ENCODE data around the gene CDK6.
A peak's percentile ranks its signal among the peaks of the same experiment; 100 is the strongest.
"Not testable (repeated sequence)": the region's sequence is repeated elsewhere in the genome, so short reads cannot be mapped to it uniquely, and the experiment has no call there.

CDK6 gene

DNA sequence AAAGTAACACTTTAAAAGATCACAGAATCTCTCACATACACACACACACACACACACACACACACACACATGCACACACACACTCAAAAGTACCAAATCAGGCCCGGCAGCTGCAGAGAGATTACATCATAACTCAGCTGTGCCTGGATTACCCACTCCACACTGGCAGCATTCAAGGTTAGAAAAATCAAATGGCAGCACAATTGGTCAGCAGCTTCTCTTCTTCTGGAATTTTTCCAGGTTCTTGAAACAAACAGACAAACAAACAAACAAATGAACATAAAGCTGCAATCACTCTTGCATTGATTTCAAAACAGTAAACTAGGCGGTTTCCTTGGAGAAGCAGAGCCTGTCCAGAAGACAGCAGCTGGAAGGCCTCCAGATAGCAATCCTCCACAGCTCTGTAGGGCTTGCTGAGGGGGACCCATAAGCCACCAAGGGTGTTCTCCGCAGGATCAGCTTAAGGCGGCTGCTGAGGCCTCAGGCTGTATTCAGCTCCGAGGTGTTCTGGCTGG, 221.7 kb downstream of the CDK6 start:
- DNase-seq: no peak

DNA sequence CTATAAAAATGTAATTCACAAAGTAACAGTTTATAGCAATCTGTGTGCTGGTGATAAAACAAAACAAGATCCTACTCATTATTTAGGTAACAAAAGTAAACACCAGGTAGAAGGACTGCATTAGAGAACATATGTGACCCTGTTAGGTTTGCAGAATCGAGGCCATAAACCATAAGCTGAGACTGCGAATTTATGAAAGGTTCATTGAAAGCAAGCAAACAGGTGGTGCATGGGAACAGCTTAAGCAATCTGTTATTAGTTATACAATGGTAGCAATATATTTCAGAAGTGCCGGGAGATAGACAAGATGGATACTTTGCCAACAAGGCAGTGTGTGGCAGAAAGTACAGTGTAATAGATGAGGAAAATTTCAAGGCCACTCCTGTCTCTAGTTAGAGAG, 222.7 kb downstream of the CDK6 start:
- no peak for DNase-seq

DNA sequence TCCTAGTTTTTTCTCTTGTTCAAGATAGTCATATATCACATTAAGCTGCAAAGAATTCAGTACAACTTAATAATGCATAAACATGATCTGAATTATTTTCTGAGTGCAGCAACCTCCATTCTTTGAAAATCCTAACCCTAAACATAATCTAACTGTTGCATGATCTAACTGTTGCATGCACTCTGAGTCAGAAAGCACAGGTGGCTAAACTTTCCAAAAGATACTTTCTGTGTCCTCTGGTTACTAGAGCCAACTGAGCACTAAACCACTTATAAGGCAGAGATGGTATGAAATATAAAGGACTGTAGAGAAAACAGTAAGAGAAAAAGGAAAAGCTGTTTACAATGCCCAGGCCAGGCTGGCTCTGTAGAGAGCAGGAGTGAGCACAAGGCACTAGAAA, 223.2 kb downstream of the CDK6 start:
- DNase-seq: no peak

DNA sequence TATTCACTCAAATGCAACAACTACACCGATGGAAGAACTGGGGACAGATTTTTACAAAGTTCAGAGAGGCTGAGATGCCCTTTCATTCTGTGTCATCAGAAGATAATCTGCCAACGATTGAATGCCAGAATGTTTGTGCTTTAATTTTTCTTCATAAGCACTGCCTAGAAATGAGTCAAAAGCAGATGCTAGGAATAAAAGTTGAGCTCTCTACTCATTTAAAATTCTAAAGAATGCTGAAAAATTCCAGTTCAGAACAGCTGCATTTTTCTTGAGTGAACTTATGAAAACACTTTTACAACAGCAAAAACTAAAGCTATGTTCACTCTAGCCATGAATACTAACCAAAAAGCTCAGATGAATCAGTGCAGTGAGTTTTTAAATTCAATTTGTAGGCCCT, 223.9 kb downstream of the CDK6 start:
- no peak for DNase-seq

DNA sequence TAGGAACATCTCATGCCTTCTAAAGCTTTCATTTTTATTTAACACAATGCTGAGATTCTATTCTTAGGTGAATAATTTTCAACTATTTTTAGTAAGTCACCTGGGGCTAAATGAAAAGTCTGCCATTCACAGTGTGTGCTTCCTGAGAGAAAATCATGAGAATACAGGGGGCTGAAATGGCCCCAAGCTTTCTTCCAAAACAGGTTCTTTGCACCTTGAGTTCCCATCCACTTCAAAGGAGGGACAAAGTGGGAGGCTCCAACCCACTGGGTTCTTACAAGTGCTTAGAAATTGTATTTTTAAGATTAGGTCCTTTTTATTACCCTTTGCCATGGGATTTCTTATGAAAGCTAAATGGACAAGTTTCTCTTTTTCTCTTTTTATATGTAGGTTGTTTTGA, 224.6 kb downstream of the CDK6 start:
- DNase-seq: no peak

DNA sequence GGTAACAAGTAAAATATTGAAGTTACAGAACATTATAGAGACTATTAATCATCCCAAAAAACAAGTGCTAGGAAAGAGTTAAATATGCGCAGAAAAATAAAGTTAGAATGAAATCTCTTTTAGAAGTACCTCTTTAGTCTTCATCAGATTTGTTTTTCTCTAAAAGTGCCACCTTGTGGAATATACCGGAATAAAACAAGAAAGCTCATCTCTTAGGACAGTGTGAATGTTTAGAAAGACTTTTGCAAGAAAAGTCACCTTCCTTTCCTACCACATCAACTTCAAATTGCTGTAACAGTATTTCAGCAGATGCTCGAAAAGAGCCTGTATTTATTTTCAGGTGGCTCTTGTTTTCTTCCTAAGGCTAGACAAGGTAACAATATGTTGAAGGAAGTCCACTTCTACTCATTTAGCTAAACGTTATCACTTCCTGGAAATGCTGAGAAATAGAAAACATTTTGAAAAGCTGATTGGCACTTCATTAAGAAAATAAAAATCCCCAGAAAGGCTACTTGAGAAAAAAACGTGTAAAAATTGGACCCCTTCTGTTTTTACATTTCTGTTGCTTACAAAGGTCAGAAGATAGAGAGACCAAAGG, 226.4 kb downstream of the CDK6 start:
- no peak for DNase-seq

DNA sequence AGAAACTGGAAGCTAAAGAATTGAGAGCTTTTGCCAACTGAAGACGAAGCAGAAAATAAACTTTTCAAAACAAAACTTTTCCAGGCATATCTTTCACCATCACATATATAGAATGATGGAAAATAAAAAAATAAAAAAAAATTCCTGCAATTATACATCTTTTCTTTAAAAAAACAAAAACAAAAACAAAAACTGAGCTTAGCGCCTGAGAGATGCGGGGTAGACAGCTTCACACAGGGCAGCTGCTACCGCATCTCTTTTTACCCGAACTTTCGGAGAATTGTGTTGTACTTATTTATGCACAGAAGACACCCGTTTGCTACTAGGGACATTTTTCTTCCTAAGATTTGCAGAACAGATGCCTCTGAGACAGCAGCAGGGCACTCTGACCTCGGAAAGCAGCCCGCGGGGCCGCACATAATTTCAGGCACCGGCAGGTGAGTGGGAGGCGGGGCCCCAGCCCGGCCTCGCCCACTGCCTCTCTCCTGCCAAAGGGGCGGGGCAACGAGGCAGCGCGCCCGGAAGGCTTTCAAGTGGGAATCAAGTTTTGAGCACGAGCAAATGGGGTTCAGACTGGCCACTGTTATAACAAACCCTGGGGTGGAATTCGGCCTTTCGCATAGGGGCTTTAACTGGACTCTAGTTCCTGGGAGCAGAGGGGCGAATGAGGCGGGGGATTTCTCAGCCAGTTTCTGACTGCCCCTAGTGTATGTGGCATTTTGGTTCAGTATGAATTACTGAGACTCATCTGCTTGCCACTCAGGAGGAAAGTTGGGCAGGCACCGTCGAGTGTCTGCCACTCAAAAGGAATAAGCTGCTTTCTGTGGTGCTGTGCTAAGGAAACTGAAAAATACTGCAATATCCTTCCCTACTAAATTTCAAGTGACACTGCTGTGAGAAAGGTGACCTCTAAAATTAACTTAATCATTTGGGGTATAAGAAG, 227.7 kb downstream of the CDK6 start:
- DNase-seq: no peak

DNA sequence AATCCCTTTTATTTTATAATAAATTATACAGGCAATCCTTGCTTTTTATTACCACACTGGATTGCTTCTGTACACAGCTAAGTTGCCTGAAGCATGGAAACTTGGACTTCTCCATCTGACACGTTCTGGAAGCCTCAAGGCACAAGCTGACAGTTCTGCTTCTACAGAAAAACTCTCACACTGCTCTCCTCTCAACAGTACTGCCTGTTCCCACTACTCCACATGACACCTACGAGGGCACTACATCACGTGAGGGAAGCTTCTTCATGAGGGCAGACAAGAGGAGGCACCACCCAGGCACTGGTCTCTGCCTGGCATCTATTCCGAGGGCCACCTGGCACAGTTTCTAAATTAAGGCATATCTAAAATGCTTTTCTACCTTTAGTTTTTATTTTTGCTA, 229.4 kb downstream of the CDK6 start:
- no peak for DNase-seq

DNA sequence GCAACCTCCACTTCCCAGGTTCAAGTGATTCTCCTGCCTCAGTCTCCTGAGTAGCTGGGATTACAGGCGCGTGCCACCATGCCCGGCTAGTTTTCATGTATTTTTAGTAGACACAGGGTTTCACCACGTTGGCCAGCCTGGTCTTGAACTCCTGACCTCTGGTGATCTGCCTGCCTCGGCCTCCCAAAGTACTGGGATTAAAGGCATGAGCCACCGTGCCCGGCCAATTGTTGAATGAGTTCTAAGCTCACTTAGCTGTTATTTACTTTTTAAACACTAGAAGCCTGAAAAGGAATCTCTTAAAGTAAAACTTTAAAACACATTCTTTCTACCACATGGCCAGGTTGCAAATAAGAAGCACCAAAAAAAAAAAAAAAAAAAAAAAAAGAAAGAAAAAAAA, 231.9 kb downstream of the CDK6 start:
- DNase-seq: not testable (repeated sequence)

DNA sequence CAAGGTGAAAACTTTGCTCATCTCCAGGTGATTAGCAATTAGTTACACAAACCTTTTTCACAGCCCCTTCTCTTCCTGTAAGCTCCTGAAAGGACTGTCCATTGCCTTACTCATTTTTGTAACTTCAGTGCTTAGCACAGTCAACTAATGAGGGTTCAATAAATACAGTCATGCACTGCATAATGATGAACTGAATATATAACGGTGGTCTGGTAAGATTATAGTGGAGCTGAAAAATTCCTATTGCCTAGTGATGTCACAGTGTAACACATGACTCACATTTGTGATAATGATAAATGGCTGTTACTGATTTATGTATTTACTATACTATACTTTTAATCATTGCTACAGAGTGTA, 233.3 kb downstream of the CDK6 start:
- DNase-seq: no peak

DNA sequence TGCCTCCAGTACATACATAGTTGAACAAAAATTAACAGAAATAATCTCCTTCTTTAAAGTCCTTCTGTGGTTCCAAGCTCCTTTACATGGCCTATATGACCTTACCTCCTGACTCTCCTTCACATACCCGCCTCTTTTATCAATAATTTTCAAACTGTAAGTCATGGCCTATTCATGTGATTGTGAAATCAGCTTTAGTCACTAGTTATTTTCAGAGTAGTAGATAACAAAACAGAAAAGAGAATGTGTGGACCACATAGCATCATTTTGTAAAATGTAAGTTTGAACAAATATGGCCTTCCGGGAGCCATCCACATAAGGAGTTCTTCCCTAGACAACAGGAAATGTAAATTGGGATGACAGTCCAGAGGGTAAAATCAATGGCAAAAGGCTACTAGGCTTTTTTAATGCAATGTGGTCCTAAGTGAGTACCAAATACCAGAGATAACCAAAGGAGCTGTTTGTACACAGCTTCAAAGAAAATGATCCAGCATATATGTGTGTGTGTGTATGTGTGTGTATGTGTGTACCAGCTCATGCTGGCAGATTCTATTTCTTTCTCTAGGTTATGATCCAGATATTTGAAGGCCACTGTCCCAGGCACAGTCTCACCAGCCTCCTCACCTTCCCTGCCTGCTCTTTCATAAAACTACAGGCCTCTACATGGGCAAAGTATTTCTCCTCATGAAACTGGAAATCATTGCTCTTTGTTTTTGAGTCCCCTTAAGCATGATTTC, 233.9 kb downstream of the CDK6 start:
- DNase-seq: no peak

DNA sequence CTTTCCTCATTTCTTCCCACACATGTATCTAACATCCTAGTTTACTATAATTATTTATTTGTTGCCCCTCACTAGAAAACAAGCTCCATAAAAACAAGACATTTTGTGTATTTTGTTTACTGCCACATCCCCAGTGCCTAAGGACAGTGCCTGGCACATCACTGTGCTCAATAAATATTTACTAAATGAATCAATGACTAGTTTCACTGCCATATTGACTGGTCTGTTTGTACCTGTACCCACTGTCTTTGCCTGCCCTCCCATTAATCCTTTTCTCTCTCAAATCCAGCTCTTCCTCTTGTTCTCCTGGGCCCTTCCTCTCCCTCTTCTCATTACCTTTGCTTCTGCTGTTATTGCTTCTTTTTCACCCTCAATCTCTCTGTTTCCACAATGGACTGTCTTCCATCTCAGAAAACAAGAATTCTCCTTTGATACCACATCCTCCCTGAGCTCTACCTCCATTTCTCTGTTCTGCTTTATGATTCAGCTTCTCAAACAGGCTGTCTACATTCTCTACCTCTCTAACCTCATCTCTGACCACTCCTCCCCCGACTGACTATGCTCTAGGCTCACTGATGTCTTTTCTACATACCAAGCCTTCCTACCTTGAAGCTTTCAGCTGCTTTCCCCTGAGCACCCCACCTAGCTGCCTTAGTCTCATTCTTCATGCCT, 237.9 kb downstream of the CDK6 start:
- DNase-seq: no peak

DNA sequence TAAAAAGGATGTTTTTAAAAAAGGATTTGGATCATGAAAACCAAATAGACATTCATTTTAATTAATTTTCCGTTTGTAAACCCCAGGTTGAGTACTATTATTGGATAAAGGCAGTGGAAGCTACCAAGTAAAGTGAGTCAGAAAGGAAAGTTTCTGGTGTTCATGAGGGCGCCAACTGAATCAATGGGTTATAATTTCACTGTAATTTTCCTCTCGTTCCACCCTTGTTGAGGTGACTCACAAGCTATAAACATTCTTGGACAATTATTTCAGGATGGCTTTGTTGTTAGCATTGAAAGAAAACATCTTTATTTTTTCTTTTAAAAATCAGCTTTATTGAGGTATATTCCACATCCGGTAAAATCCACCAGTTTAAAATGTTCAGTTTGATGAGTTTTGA, 241.1 kb downstream of the CDK6 start:
- no peak for DNase-seq

DNA sequence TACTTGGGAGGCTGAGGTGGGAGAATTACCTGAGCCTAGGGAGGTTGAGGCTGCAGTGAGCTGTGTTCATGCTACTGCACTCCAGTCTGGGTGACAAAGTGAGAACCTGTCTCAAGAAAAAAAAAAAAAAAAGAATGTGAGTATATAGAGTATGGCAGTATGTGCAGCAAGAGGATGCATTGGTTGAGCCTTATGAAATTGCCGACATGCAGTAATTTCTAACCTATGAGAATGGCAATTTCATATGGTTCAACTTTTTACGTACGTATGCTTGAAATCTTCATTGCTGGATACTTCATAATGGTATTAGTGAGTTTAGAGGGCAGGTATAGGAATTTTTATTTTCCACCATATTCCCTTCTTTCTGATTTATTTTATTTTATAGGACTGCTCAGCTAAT, 241.6 kb downstream of the CDK6 start:
- no peak for DNase-seq

DNA sequence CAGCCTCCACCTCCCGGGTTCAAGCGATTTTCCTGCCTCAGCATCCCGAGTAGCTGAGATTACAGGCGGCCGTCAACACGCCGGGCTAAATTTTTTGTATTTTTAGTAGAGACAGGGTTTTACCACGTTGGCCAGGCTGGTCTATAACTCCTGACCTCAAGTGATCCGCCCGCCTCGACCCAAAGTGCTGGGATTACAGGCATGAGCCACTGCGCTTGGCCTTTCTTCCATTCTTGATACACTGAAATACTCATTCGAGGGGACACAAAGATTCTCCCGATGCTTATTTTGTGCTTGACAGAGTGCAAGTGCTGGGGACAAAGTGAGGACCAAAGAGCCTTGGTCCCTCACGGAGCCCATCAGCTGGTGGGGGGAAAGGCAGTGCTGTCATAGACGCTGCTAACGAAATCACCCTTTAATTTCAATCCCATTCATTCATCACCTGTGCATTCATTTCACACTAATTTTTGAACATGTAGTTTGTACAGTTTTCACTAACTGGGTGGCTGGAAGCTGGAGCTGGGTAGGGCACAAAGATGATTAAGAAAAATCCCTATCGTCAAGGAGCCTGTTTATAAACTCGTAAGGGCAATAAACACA, 245.6 kb downstream of the CDK6 start:
- DNase-seq: no peak

DNA sequence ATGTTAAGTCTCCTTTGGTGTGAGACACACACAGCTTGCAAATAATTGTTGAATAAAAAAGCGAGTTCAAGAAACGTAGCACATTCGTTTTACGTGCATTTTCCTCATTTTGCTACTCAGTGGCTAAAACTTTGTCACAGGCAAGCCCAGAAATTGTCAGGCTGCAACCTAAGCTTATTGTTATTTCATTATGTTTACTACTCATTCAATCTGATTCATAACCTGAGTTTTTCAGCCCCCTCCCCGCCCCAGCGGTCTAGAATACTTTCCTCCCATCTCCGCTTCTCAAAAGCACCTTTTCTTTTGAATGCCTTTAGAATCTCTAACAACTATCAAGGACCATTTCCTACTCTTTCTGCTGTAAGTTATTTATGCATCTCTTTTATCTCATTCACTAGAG, 247.3 kb downstream of the CDK6 start:
- DNase-seq: no peak

DNA sequence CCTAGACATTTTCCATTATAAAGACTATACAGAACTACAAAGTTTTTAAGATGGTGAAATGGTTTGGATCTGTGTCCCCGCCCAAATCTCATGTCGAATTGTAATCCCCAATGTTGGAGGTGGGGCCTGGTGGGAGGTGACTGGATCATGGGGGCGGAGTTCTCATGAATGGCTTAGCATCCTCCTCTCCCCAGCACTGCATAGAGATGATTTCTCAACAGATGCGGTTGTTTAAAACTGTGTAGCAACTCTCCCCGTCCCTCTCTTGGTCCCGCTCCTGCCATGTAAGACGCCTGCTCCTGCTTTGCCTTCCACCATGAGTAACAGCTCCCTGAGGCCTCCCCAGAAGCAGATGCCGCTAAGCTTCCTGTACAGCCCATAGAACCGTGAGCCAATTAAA, 247.8 kb downstream of the CDK6 start:
- peak; percentile 5 for DNase-seq

DNA sequence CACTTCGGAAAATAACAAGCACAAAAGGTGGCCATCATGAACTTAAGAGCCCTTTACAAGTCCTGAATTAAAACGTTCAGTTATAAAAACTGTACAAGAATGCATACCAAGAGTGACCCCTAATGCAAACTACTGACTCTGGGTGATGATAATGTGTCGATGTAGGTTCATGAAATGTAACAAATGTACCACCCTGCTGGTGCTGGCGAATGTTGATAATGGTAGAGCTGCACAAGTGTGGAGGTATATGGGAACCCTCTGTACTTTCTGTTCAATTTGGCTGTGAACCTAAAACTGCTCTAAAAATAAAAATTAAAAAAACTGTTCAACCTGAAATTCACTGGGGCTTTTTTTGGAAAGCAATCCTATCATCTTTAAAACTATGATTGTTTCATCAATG, 249.5 kb downstream of the CDK6 start:
- DNase-seq: no peak

DNA sequence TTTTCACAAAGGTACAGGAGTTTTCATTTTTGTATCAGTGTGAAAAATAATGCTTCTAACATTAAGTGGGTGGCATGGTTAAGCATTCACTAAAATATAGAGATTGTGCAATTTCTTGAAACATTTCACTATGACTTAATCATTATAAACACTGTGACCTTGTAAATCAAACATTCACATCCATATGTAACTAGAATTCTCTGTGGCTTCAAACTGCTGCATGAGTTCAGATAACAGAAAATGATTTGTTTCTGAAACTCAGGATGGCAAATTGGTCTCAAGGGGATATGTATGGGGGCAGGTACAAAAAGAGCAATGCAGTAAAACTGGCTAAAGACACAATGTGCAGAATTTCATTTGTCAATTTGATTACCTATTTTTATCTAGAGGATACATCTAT, 250.0 kb downstream of the CDK6 start:
- DNase-seq: peak; percentile 10

DNA sequence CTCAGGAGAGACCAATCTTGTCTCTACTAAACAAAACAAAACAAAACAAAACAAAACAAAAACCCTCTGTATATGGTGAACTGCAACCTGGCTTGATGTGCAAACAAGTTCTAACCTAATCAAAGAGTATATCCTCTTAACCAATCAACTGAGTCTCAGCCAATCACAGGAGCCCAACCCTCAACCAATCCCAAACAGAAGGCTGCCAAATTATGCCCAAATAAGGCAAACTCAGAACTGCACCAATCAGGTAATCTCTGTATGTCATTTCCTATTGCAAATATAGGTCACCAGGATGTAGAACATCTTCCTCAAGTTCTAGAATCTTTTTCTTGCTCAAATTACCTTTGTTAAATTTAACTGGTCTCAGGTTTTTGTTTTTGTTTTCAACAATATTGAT, 251.4 kb downstream of the CDK6 start:
- no peak for DNase-seq

DNA sequence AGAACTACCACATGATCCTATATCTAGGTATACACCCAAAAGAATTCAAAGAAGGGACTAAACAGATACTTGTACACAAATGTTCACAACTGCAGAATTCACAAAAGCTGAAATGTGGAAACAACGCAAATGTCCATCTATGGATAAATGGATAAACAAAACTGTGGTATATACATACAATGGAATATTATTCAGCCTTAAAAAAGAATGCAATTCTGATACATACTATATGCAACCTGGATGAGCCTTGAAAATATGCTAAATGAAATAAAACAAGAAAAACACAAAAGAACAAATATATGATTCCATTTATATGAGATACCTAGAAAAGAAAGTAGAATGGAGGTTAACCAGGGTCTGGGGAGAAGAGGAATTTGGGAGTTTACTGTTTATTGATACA, 253.4 kb downstream of the CDK6 start:
- DNase-seq: no peak

DNA sequence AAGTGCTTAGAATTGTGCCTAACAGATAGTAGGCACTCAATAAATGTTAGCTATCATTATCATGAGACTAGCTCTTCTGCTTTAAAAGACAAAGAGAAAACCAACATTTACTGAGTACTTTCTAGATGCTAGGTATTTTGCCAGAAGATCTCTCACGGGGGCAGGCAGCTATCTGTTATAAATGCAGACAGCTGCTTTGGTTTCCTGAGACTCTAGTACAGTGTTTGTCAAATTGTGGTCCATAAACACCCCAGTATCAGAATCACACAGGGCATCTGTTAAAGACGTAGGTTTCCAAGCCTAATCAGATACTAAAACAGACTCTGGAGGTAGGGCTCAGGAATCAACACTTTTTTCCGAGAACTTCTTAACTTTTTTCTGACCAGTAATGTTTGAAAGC, 260.1 kb downstream of the CDK6 start:
- no peak for DNase-seq

DNA sequence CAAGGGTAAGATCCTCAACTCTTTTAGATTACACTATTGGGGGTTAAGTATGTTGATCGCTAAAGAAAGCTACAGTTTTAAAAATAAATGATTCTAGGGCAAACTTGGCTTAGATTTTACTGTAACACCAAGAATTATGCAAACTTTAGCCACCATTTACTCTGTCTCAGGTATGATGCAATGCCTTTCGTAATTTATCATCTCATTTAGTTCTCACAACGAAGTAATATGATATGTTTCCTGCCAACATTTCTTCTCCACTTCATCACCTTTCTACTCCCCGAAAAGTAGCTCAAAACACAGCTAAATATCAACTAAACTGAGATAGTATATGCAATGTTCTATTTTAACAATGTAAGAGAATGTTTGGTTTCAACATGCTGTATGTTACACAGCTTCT, 267.2 kb downstream of the CDK6 start:
- DNase-seq: no peak

Data from suppressor macrophage treated with lipopolysaccharide for 4 hours (primary cell).